GM19193 (cell line): ENCODE results near the gene SNPH.

Experiments used
- POLR2A ChIP-seq: IDR thresholded peaks from 4 replicates; pipeline ENCODE4 v1.6.1; 2011; ENCODE audit not compliant: insufficient read depth, insufficient read length; ENCODE audit errors: extremely low read depth

The SNPH gene

GRCh38 chr20:1308067-1308701, 42.1 kb downstream of the SNPH start:
- no peak for TF ChIP-seq POLR2A

- no peak for TF ChIP-seq POLR2A
Observed at GRCh38 chr20:1308702-1309095, 42.6 kb downstream of the SNPH start.

GRCh38 chr20:1309439-1309847, 43.3 kb downstream of the SNPH start:
- no peak for TF ChIP-seq POLR2A

DNA sequence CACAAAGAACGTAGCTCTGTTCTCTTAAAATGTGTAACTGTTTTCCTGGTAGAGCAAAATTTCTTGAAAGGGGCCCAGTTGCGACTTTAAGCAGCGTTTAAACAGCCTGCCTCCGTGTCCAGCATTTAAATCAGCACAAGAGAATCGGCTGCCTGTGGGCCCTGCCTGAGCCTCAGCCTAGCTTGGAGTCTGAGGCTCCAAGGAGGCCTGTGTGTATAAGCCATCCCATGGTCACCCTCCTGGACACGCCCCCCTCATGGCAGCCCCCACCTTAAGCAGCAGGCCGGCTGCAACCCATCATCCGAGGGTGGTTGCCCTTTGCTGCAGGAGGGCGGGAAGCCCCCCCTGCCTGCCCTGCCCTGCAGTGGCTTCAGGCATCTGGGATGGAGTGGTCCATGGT, 44.0 kb downstream of the SNPH start:
- no peak for TF ChIP-seq POLR2A

- no peak for TF ChIP-seq POLR2A
Observed at GRCh38 chr20:1310506-1311190, 44.6 kb downstream of the SNPH start.

DNA sequence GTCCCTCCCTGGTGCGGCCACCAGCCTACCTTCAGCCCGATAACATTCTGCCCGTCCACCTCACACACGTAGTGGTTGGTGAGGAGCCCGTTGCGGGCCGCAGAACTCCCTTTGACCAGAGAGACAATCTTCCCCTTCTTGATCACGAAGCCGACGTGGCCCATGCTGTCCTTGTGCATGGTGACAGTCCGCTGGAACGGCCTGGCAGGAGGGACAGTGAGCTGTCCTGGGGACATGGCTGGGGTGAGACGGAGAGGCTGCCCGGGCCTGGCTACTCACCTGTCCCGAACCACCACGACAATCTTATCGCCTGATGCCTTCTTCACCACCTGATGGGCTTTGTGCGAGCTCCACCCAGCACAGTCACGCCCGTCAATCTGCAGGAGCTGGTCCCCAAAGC, 46.2 kb downstream of the SNPH start:
- TF ChIP-seq POLR2A, result no peak

GRCh38 chr20:1312904-1313235, 46.8 kb downstream of the SNPH start:
- TF ChIP-seq POLR2A, result no peak

DNA sequence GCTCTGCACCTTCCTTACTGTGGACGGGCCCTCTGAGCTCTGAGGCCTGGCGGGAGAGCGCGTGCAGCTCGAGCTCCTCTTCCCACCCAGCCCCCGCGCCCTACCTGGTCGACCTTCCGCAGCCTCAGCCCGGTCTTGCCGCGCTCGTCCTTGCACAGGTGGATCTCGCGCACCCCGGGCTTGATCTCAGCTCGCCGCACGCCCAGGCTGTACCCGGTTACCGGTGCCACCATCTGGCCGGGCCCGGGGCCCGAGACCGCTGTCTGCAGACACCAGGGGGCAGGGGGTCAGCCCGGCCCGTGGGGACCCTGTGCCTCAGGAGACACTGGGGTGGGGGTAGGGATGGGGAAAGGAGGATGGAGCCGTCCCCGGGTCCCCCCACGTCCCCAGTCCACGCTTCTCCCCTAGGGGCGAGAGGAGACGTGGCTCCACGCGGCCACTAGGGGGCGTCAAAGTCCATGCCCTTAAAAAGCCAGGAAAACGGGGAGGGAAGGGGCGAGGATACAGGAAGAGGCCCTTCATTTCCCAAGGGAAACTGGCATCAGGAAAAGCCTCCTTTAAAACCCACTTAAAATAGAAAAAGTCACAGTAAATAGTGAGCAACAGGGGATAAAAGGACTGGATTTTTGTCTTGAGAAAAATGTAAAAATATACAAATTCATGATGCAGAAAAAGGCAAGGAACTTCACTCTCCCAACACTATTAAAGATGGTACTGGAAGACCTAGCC, 47.3 kb downstream of the SNPH start:
- TF ChIP-seq POLR2A, result no peak

- no peak for TF ChIP-seq POLR2A
Observed at GRCh38 chr20:1315804-1316203, 49.7 kb downstream of the SNPH start.

DNA sequence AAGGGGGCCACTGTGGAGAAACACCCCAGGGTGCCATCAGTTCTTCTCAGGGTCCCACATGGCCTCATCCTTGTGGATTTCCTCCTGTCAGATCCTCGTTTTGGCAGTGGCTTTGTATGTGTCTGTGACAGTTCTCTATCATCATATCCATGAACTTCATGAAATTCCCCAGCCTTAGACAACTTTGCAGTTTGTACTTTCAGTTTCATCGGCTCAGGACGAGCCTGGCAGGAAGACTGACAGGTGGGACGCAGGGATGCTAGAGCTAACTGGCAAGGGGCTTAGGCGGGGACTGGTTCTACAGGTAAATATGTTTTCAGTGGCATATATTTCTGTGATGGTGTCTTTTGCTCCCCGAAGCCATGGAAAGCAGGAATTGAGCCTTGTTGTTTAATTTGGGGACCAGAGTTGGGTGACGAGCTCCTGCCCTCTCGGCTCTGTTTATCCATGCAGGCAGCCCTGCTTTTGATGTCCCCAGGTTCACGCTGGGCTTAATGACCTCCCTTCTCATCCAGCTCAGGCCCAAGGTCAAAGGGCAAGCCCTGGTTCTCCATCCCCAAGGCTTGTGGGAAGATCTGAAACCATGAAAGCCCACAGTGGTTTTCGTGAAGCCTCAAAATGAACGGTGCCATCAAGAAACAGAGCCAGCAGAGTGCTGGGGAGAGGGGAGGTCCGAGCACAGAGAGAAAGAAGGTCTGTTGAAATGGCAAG, 51.6 kb downstream of the SNPH start:
- TF ChIP-seq POLR2A, result no peak

GRCh38 chr20:1319051-1319450, 53.0 kb downstream of the SNPH start:
- no peak for TF ChIP-seq POLR2A

DNA sequence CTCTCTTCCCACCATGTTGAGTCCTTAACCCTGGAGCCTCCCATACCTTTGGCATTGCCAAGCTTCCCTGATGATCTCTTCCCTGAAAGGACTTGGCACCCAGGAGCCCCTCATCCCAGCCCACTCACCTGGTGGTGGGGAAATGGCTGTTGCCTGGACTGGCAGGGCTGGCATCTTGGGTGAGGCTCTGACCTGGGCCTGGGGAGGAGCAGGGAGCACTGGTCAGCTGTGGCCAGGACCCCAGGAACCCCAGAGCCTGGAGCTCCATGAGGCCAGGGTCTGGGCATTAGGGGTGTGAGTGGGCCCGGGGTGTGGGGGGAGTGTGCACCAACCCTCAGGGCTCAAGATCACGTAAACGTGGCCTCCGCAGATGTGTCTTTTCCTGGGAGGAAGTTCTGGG, 53.4 kb downstream of the SNPH start:
- TF ChIP-seq POLR2A, result no peak

- no peak for TF ChIP-seq POLR2A
Observed at GRCh38 chr20:1320016-1320415, 53.9 kb downstream of the SNPH start.

DNA sequence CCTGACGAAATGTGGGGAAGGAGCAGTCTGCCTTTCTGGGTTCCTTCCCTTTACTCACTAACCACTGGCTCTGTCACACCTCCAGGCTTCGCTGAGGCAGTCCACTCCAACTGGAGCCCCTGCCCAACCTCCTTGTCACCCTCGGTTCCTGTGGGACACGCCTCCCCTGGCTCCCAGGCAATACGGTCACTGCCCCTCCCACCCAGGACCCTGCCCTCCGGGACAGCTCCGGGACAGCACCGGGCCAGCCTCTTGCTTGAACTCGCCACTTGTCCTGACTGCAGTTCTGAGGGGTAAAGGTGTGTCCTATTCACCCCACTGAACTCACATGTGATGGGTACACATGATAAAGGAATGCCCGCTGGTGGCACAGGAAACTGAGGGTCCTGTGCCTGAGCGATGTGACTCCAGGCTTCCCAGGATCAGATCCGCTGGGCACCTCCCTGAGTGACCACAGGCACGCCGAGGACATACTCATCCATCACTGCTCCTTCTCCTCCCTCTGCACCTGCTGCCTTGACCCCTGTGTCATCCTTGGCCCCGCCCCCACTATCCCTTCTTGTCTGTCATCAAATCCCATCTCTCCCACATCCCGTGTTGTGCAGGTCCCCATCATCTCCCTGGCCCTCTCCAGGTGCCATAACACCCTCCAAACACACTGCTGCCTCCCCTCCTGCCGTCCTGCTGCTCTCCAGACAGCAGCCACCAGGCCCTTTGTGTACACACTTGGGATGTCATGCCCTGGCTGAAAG, 55.0 kb downstream of the SNPH start:
- TF ChIP-seq POLR2A, result no peak

- no peak for TF ChIP-seq POLR2A
Observed at GRCh38 chr20:1321654-1321939, 55.5 kb downstream of the SNPH start.
